Left lung (tissue), 10 donors: Measurements from ENCODE around the gene PDE10A. TPM values are rescaled to one million over a fixed set of nuclear protein-coding genes. Genes with fewer than 3 reads are reported as not detected.

Experiments used
- ATAC-seq: fragments of 200-7000 bp; cut with Tn5 transposase; one replicate; pipeline ENCODE4 v1.9.1; 2020; ENCODE audit warnings: moderate library complexity
- DNase-seq, 4 donors: peaks; one replicate each; pipeline ENCODE4 v3.0.0-alpha.2; 2013 to 2020
- H3K27ac ChIP-seq, 2 donors: fragments of 200-600 bp; sonication (generic) in 1 of 2; one replicate each; pipeline versions ENCODE4 v1.5.0 to v1.8.0; 2020 to 2021
- H3K27me3 ChIP-seq, 2 donors: fragments of 200-600 bp; sonication (generic) in 1 of 2; one replicate each; pipeline versions ENCODE4 v1.5.0 to v1.8.0; 2020 to 2021
- H3K36me3 ChIP-seq, 2 donors: fragments of 200-600 bp; sonication (generic) in 1 of 2; one replicate each; pipeline versions ENCODE4 v1.5.0 to v1.8.0; 2020 to 2021
- H3K4me1 ChIP-seq, 2 donors: fragments of 200-600 bp; one replicate each; pipeline ENCODE4 v1.8.0; 2021
- H3K4me3 ChIP-seq, 2 donors: fragments of 200-600 bp; sonication (generic) in 1 of 2; one replicate each; pipeline versions ENCODE4 v1.5.0 to v1.8.0; 2020 to 2021; ENCODE audit warnings: mild to moderate bottlenecking in 1 of 2
- H3K9me3 ChIP-seq, 2 donors: fragments of 200-600 bp; sonication (generic) in 1 of 2; one replicate each; pipeline versions ENCODE4 v1.5.0 to v1.8.0; 2020 to 2021
- intact Hi-C, 2 donors: fragments of 100-400 bp; cut with DNase I; formaldehyde crosslinking; loops; one replicate each; pipeline versions ENCODE4 v1.11.2 to v1.14.2; 2022
- polyA plus RNA-seq, 6 donors: library from polyadenylated mRNA; unstranded; fragments of 120-200 nt; gene quantifications; one replicate each; pipeline ENCODE4 v1.2.1, GENCODE V29; 2013; ENCODE audit not compliant: insufficient read length in 6 of 6
- total RNA-seq, 2 donors: library from RNA; stranded (reverse); fragmentation: NEBNext Ultra II Directional; extraction: Animal tissue kit (Norgen Biotek cat#: 25700); gene quantifications; one replicate each; pipeline ENCODE4 v1.2.1, GENCODE V29; 2021
- TF ChIP-seq, protein P1 (sequence below), 2 donors: fragments of 200-600 bp; sonication (generic) in 1 of 2; IDR thresholded peaks; one replicate each; pipeline versions ENCODE4 v1.5.0 to v1.8.0; 2021; ENCODE audit warnings: antibody characterized with exemption in 2 of 2
- donor health status: DM: no; HTN: yes; CAD: no.
- donor health status: DM: no; HTN: no; CAD: no.

Gene PDE10A
- total and polyA plus RNA-seq, 8 donors = 1.3 to 10.0 (median 8.2) TPM

GRCh38 chr6:165678904-165679303, 15.9 kb upstream of the PDE10A start:
- DNase-seq (no peak), ATAC-seq (no peak)
- Histone ChIP-seq H3K27me3 (no peaks in the 10 kb centered on the region), H3K4me1 (no peaks in the 10 kb centered on the region), H3K9me3 (no peaks in the 10 kb centered on the region), H3K36me3 (no peaks in the 10 kb centered on the region), H3K27ac (no peak overlapping the region), H3K4me3 (no peak overlapping the region)
- intact Hi-C loops = no loop called here
- TF ChIP-seq, protein P1, sequence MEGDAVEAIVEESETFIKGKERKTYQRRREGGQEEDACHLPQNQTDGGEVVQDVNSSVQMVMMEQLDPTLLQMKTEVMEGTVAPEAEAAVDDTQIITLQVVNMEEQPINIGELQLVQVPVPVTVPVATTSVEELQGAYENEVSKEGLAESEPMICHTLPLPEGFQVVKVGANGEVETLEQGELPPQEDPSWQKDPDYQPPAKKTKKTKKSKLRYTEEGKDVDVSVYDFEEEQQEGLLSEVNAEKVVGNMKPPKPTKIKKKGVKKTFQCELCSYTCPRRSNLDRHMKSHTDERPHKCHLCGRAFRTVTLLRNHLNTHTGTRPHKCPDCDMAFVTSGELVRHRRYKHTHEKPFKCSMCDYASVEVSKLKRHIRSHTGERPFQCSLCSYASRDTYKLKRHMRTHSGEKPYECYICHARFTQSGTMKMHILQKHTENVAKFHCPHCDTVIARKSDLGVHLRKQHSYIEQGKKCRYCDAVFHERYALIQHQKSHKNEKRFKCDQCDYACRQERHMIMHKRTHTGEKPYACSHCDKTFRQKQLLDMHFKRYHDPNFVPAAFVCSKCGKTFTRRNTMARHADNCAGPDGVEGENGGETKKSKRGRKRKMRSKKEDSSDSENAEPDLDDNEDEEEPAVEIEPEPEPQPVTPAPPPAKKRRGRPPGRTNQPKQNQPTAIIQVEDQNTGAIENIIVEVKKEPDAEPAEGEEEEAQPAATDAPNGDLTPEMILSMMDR (IDR thresholded peaks at IDR 0.05) = no peak

GRCh38 chr6:165678429-165678828, 15.4 kb upstream of the PDE10A start:
- Histone ChIP-seq H3K4me3 (no peak overlapping the region), H3K27ac (no peak overlapping the region), H3K9me3 (no peaks in the 10 kb centered on the region), H3K4me1 (no peaks in the 10 kb centered on the region), H3K27me3 (no peaks in the 10 kb centered on the region), H3K36me3 (no peaks in the 10 kb centered on the region)
- TF ChIP-seq, protein P1 (IDR thresholded peaks at IDR 0.05) = no peak
- intact Hi-C loops = no loop called here
- ATAC-seq (no peak), DNase-seq (no peak)

- intact Hi-C loops = no loop called here
- no peaks in the 10 kb centered on the region for H3K36me3 ChIP-seq
- TF ChIP-seq, protein P1 (IDR thresholded peaks at IDR 0.05) = no peak
- no peak overlapping the region for H3K27ac ChIP-seq
- DNase-seq (no peak), ATAC-seq (no peak)
- H3K4me1 ChIP-seq = no peaks in the 10 kb centered on the region
- no peaks in the 10 kb centered on the region for H3K9me3 ChIP-seq
- H3K4me3 ChIP-seq = no peak overlapping the region
- H3K27me3 ChIP-seq = no peaks in the 10 kb centered on the region
These were observed 14.1 kb upstream of the PDE10A start for GRCh38 chr6:165677091-165677490.

DNA sequence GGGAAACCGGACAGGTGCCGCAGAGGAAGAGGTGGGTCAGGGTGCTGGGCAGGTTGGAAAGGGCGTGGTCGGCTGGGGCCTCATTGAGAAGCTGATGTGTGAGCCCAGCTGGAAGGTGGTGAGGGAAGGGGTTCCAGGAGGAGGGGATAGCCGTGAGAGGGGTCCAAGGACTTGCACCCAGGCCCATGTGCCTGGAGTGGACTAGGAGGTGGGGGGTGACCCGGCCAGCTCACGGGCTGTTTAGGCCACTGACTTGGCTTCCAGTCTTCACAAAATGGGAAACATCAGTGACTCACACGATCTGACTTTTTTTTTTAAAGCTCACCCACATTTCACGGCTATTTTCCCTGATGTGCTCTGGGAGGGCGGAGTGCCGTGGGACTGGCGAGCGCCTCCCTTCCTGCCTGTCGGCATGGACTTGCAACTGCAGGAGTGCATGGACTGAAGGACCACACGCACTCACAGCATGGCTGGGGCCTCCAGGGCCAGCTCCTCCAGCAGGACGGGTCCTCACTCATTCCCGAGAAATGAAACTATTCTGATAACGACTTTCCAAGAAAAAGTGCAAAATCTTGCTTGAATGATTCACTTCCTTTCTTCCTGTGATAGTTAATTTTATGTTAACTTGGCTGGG, 13.5 kb upstream of the PDE10A start:
- intact Hi-C loops = no loop called here
- DNase-seq (peak in 1 of 4 donors; percentile 43), ATAC-seq (peak; percentile 47)
- Histone ChIP-seq H3K36me3 (no peaks in the 10 kb centered on the region), H3K4me3 (no peak overlapping the region), H3K27ac (no peak overlapping the region), H3K4me1 (no peaks in the 10 kb centered on the region), H3K9me3 (no peaks in the 10 kb centered on the region), H3K27me3 (no peaks in the 10 kb centered on the region)
- TF ChIP-seq, protein P1 (IDR thresholded peaks at IDR 0.05) = no peak

DNA sequence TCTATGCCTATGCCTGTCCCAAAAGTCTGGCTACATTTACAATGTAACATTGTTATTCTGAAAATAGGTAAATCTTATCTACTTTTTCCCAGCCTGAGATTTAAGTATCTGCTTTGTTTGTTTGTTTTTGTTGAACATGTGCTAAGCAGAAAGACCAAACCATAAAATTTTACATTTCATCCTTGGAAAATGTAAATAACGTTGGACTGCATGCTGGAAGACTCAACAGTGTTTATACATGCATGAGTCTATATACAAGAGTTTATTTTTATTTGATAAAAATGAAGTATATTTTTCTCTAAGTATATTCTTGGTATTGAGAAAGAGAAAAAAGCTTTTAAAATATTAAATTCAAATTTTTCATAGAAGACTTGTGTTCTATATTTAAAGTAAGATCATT, 12.1 kb upstream of the PDE10A start:
- no peak overlapping the region for H3K4me3 ChIP-seq
- intact Hi-C loops = no loop called here
- DNase-seq = no peak
- ATAC-seq = no peak
- no peaks in the 10 kb centered on the region for H3K9me3 ChIP-seq
- TF ChIP-seq, protein P1 (IDR thresholded peaks at IDR 0.05) = no peak
- no peaks in the 10 kb centered on the region for H3K27me3 ChIP-seq
- H3K4me1 ChIP-seq = no peaks in the 10 kb centered on the region
- no peak overlapping the region for H3K27ac ChIP-seq
- no peaks in the 10 kb centered on the region for H3K36me3 ChIP-seq
